Osteocyte (in vitro differentiated cells): ENCODE measurements around the gene THSD7A. TPM values are rescaled to one million over a fixed set of nuclear protein-coding genes. Genes with fewer than 3 reads are reported as not detected.

ENCODE experiments used
- DNase-seq: peaks from one replicate; pipeline ENCODE4 v3.0.0; 2021; ENCODE audit warnings: mixed read lengths; ENCODE audit not compliant: unreplicated experiment; ENCODE audit errors: extremely low spot score
- H3K27ac Mint-ChIP-seq: one replicate; pipeline ENCODE4 v1.8.0; 2021; ENCODE audit warnings: mild to moderate bottlenecking, mixed read lengths; ENCODE audit not compliant: unreplicated experiment
- H3K27me3 Mint-ChIP-seq: one replicate; pipeline ENCODE4 v1.8.0; 2021; ENCODE audit warnings: mixed read lengths; ENCODE audit not compliant: unreplicated experiment
- H3K36me3 Mint-ChIP-seq: one replicate; pipeline ENCODE4 v1.8.0; 2021; ENCODE audit warnings: mixed read lengths; ENCODE audit not compliant: unreplicated experiment
- H3K4me1 Mint-ChIP-seq: one replicate; pipeline ENCODE4 v1.8.0; 2021; ENCODE audit warnings: mixed read lengths; ENCODE audit not compliant: unreplicated experiment
- H3K4me3 Mint-ChIP-seq: one replicate; pipeline ENCODE4 v1.8.0; 2021; ENCODE audit warnings: mild to moderate bottlenecking, moderate library complexity, mixed read lengths; ENCODE audit not compliant: unreplicated experiment
- H3K9me3 Mint-ChIP-seq: one replicate; pipeline ENCODE4 v1.8.0; 2021; ENCODE audit warnings: mixed read lengths; ENCODE audit not compliant: unreplicated experiment
- CTCF ChIP-seq: fragments of 200-600 bp; sonication (generic); IDR thresholded peaks from 2 replicates; pipeline ENCODE4 v1.5.0; 2021; ENCODE audit warnings: antibody characterized with exemption, mild to moderate bottlenecking, moderate library complexity
- total RNA-seq: library from RNA; stranded (reverse); gene quantifications from 2 replicates; pipeline ENCODE4 v1.2.1, GENCODE V29; 2021

Gene THSD7A
- total RNA-seq, 1 donor from 2014 or later, result 2.0 TPM

DNA sequence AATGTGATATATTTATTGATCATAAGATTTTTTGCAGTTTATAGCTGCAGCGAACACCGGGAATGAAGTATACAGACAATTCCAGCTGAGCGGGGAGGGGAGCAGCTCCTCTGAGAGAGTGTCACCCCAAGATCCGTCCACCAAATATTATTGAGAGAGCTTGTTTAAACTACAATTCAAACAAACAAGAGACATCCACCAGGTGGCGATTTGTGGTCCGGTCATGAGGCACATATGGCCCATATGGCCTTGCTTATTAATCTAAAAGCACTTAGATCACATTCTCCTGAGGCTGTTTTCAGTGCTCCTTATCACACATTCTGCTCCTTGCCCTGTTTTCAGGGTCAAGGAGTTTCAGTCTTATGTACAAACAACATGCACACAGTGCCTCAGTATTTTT, 83.1 kb downstream of the THSD7A start:
- Mint-ChIP-seq H3K4me3 (no peak overlapping the region), H3K9me3 (no peaks in the 10 kb centered on the region)

GRCh38 chr7:11747715-11748485, 84.1 kb downstream of the THSD7A start:
- TF ChIP-seq CTCF, result no peak
- DNase-seq, result no peak
- Mint-ChIP-seq H3K36me3 (no peaks in the 10 kb centered on the region), H3K27ac (no peak overlapping the region), H3K4me1 (no peaks in the 10 kb centered on the region), H3K27me3 (no peaks in the 10 kb centered on the region), H3K9me3 (no peaks in the 10 kb centered on the region), H3K4me3 (no peak overlapping the region)

More for the DNA sequence above, 83.1 kb downstream of the THSD7A start:
- no peaks in the 10 kb centered on the region for H3K4me1 Mint-ChIP-seq
- no peak for TF ChIP-seq CTCF
- no peak overlapping the region for H3K27ac Mint-ChIP-seq
- H3K36me3 Mint-ChIP-seq, result no peaks in the 10 kb centered on the region
- DNase-seq, result no peak
- H3K27me3 Mint-ChIP-seq, result no peaks in the 10 kb centered on the region

GRCh38 chr7:11746591-11746990, 85.4 kb downstream of the THSD7A start:
- Mint-ChIP-seq H3K36me3 (no peaks in the 10 kb centered on the region), H3K27me3 (peaks cover 3% of the 10 kb centered on the region), H3K4me1 (no peaks in the 10 kb centered on the region), H3K27ac (no peak overlapping the region), H3K4me3 (no peak overlapping the region), H3K9me3 (no peaks in the 10 kb centered on the region)
- DNase-seq, result no peak
- TF ChIP-seq CTCF, result no peak

GRCh38 chr7:11743548-11743947, 88.5 kb downstream of the THSD7A start:
- no peak for DNase-seq
- no peaks in the 10 kb centered on the region for H3K36me3 Mint-ChIP-seq
- TF ChIP-seq CTCF, result no peak
- H3K4me3 Mint-ChIP-seq, result no peak overlapping the region
- H3K9me3 Mint-ChIP-seq, result no peaks in the 10 kb centered on the region
- H3K4me1 Mint-ChIP-seq, result no peaks in the 10 kb centered on the region
- H3K27ac Mint-ChIP-seq, result no peak overlapping the region
- peaks cover 13% of the 10 kb centered on the region for H3K27me3 Mint-ChIP-seq

DNA sequence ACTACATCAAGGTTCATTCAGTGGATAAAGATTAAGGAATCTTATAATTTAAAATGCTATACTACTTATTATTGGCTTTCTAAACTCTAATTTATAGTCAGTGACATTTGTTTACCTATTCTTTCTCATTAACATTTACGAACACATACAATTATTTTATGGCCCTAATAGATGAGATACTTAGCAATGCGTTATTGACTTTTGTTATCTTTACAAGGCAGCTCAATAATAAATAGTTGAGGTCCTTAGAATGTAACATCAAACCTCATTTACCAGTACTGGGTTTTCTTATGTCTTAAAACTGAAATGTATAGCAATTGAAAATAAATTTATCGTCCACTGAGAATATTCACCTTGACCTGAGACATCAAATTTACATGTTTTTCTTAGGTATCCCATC, 89.0 kb downstream of the THSD7A start:
- no peaks in the 10 kb centered on the region for H3K9me3 Mint-ChIP-seq
- TF ChIP-seq CTCF, result no peak
- H3K4me3 Mint-ChIP-seq, result no peak overlapping the region
- H3K4me1 Mint-ChIP-seq, result no peaks in the 10 kb centered on the region
- H3K36me3 Mint-ChIP-seq, result no peaks in the 10 kb centered on the region
- H3K27ac Mint-ChIP-seq, result no peak overlapping the region
- DNase-seq, result no peak
- peaks cover 13% of the 10 kb centered on the region for H3K27me3 Mint-ChIP-seq
